A673 (cell line): ENCODE data around the gene ACOT13. TPM values are rescaled to one million over a fixed set of nuclear protein-coding genes. Genes with fewer than 3 reads are reported as not detected.
"Not testable (repeated sequence)": the region's sequence is repeated elsewhere in the genome, so short reads cannot be mapped to it uniquely, and the experiment has no call there.

Experiments used
- BruUV-seq: library from RNA; stranded (reverse); fragments of 400-500 nt; replicated peaks from 2 replicates; lab custom pipeline; 2021; lab: Mats Ljungman, UMichigan
- CTCF ChIA-PET: fragments of 300-600 bp; sonication (Branson Sonifier 250); formaldehyde crosslinking; loops from one replicate; lab custom pipeline; 2022; ENCODE audit warnings: antibody characterized with exemption; lab: Charles Lee
- POLR2A ChIA-PET: fragments of 300-600 bp; sonication (Branson Sonifier 250); formaldehyde crosslinking; loops from one replicate; lab custom pipeline; 2022; ENCODE audit warnings: antibody characterized with exemption; ENCODE audit not compliant: low non-redundant PET; lab: Charles Lee
- DNase-seq: peaks from one replicate; pipeline ENCODE4 v3.0.0-alpha.2; 2015; ENCODE audit warnings: low spot score
- H3K27ac ChIP-seq: fragments of 200-600 bp; sonication (generic); 2 replicates; pipeline ENCODE4 v1.5.1; 2016; ENCODE audit warnings: mixed run types, low read depth, mild to moderate bottlenecking, mixed read lengths, antibody characterized with exemption, low read length; ENCODE audit not compliant: poor library complexity, severe bottlenecking
- H3K27me3 ChIP-seq: fragments of 200-600 bp; sonication (generic); replicated peaks from 2 replicates; pipeline ENCODE4 v1.6.1; 2017; ENCODE audit warnings: mixed run types, low read depth, mild to moderate bottlenecking, mixed read lengths, antibody characterized with exemption, low read length; ENCODE audit not compliant: insufficient read depth, poor library complexity
- H3K36me3 ChIP-seq: fragments of 200-600 bp; sonication (generic); 2 replicates; pipeline ENCODE4 v1.6.1; 2016; ENCODE audit warnings: mixed run types, mild to moderate bottlenecking, mixed read lengths, antibody characterized with exemption, low read length; ENCODE audit not compliant: insufficient read depth, poor library complexity, severe bottlenecking
- H3K4me1 ChIP-seq: fragments of 200-600 bp; sonication (generic); 2 replicates; pipeline ENCODE4 v1.6.1; 2017; ENCODE audit warnings: mixed run types, mild to moderate bottlenecking, mixed read lengths, antibody characterized with exemption, low read length; ENCODE audit not compliant: insufficient read depth, poor library complexity, severe bottlenecking
- H3K4me3 ChIP-seq: fragments of 200-600 bp; sonication (generic); 2 replicates; pipeline ENCODE4 v1.5.1; 2016; ENCODE audit warnings: low read depth, mixed run types, mild to moderate bottlenecking, mixed read lengths, low read length; ENCODE audit not compliant: poor library complexity, severe bottlenecking
- H3K9me3 ChIP-seq: fragments of 200-600 bp; sonication (generic); 2 replicates; pipeline ENCODE4 v1.6.1; 2016; ENCODE audit warnings: mixed run types, low read depth, mild to moderate bottlenecking, mixed read lengths, antibody characterized with exemption, low read length; ENCODE audit not compliant: poor library complexity, severe bottlenecking
- EZH2 ChIP-seq: fragments of 200-600 bp; sonication (generic); IDR thresholded peaks from 2 replicates; pipeline ENCODE4 v1.6.1; 2017; ENCODE audit warnings: borderline replicate concordance, low read depth, mild to moderate bottlenecking, mixed read lengths, antibody characterized with exemption, low read length; ENCODE audit not compliant: poor library complexity, severe bottlenecking
- intact Hi-C: fragments of 100-400 bp; cut with micrococcal nuclease; formaldehyde crosslinking; loops from one replicate; pipeline ENCODE4 v1.10.0; 2022; ENCODE audit not compliant: unreplicated experiment
- total RNA-seq: library from RNA; stranded (reverse); gene quantifications from 2 replicates; pipeline ENCODE4 v1.2.3, GENCODE V29; 2021
- TF ChIP-seq, protein P1 (sequence below): fragments of 300-800, 200-600 bp; sonication (generic); conservative IDR thresholded peaks from 2 replicates; pipeline ENCODE4 v1.5.1; 2017; ENCODE audit warnings: low read depth, mild to moderate bottlenecking, antibody characterized with exemption, low read length, moderate library complexity, mixed read lengths

ACOT13 gene
- total RNA-seq, 1 experiment from 2014 or later: 31.2 TPM

DNA sequence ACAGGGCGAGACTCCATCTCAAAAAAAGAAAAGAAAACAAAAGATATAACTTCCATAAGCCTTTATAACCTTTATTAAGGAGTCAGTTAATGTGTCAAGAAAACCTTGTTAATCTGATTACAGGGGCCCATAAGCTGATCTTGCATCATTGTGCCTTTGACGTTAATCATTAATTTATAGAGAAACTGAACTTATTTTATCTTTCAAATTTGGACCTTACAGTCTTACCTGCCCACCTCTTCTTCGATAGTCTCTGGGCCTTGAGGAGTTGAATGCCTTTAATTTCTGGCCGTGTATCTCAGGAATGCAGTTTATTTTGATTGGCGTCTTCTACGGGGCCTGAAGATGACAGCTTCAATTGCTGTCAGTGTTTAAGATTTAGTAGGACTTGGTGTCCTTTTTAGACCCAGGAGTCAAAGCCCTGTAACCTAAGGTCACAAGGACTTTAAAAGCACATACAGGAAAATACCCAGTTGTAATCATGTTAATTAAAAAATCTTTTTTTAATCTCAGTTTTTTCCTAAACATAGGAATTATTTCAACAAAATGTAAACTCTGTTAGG is 5.8 kb downstream of the ACOT13 start:
- BruUV-seq: no TSS peak
- Histone ChIP-seq H3K4me1 (no peaks in the 10 kb centered on the region), H3K9me3 (peaks cover 23% of the 10 kb centered on the region), H3K4me3 (no peak overlapping the region), H3K36me3 (no peaks in the 10 kb centered on the region), H3K27ac (no peak overlapping the region), H3K27me3 (no peaks in the 10 kb centered on the region)
- ChIA-PET CTCF (no interaction called here), POLR2A (interaction anchor here (0.6 kb wide), 1 partner anchor 31 kb away, joined by 5 read pairs; no protein-coding TSS in a partner anchor)
- DNase-seq: no peak
- intact Hi-C loops: no loop called here
- TF ChIP-seq, protein P1, sequence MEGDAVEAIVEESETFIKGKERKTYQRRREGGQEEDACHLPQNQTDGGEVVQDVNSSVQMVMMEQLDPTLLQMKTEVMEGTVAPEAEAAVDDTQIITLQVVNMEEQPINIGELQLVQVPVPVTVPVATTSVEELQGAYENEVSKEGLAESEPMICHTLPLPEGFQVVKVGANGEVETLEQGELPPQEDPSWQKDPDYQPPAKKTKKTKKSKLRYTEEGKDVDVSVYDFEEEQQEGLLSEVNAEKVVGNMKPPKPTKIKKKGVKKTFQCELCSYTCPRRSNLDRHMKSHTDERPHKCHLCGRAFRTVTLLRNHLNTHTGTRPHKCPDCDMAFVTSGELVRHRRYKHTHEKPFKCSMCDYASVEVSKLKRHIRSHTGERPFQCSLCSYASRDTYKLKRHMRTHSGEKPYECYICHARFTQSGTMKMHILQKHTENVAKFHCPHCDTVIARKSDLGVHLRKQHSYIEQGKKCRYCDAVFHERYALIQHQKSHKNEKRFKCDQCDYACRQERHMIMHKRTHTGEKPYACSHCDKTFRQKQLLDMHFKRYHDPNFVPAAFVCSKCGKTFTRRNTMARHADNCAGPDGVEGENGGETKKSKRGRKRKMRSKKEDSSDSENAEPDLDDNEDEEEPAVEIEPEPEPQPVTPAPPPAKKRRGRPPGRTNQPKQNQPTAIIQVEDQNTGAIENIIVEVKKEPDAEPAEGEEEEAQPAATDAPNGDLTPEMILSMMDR: no peak
- TF ChIP-seq EZH2: no peak

DNA sequence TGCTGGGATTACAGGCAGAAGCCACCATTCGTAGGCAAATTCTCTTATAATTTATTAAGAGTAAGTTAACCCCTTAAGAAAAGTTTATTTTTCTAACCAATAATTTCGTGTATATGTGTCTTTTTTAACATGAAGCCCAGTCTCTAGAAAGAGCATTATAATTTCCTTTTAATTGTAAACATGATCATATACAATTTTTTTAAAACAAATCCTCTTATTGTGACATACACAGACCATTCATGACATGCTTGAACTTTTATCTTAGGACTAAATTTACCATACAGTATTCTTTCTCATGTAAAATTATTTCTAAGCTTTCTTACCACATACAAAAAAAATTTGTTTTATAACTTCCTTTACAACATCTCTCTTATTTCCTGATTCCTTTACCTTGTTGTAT is 6.7 kb downstream of the ACOT13 start:
- peaks cover 23% of the 10 kb centered on the region for H3K9me3 ChIP-seq
- ChIA-PET POLR2A (no interaction called here), CTCF (no interaction called here)
- no TSS peak for BruUV-seq
- no peaks in the 10 kb centered on the region for H3K36me3 ChIP-seq
- intact Hi-C loops: no loop called here
- no peaks in the 10 kb centered on the region for H3K4me1 ChIP-seq
- no peak overlapping the region for H3K4me3 ChIP-seq
- TF ChIP-seq, protein P1: no peak
- TF ChIP-seq EZH2: no peak
- H3K27ac ChIP-seq: no peak overlapping the region
- H3K27me3 ChIP-seq: no peaks in the 10 kb centered on the region
- no peak for DNase-seq

DNA sequence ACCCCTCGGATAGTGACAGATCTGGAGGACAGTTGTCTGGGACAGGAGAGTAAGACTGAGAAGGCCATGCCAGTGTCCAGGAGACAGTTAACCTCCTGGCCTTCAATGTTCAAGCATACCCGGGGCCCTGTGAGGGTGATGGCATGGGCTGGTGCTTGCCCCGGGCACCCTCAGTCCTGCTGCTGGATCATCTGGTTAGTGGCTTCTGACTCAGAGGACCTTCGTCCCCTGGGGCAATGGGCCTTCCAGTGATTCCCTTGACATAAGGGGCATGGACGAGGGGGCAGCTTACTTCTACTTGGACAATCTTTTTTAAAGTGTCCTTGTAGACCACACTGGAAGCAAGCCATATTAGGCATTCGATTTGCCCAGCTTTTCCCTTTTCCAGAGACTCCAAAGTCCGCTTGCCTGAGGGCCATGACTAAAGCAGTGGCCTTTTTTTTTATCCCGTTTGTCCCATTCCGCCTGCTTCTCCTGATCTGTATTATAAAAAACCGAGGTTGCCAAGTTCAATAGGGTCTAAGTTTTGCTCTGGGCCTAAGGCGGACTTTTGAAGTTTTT is 12.0 kb downstream of the ACOT13 start:
- H3K27ac ChIP-seq, H3K4me3 ChIP-seq, POLR2A ChIA-PET, CTCF ChIA-PET, H3K4me1 ChIP-seq, H3K27me3 ChIP-seq, H3K36me3 ChIP-seq, BruUV-seq, DNase-seq, intact Hi-C loops, H3K9me3 ChIP-seq: not testable (repeated sequence)

DNA sequence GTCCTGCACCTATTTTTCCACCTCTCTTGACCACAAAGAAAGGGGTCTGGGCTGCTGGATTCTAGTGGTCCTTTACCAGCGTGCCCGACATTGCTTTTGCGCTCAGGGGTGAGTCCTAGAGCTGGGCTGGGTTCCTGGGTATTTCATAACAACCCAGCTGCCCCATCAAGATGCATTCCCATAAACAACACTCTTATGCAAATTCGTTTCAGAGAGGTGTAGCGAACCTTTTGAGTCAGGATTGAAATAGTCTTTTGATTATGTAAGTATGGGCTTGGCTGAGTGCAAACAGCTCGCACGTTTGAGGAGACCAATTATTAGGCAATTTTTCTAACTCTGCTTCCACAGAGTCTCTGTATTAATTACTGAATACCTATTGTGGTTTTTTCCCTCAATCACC is 13.7 kb downstream of the ACOT13 start:
- POLR2A ChIA-PET: no interaction called here
- Histone ChIP-seq H3K4me1 (peaks cover 9% of the 10 kb centered on the region), H3K27me3 (no peaks in the 10 kb centered on the region), H3K9me3 (no peaks in the 10 kb centered on the region), H3K36me3 (no peaks in the 10 kb centered on the region), H3K27ac (no peak overlapping the region), H3K4me3 (no peak overlapping the region)
- no TSS peak for BruUV-seq
- intact Hi-C loops: no loop called here
- DNase-seq: no peak
- no peak for TF ChIP-seq EZH2
- TF ChIP-seq, protein P1: no peak
- CTCF ChIA-PET: no interaction called here
